Suprapubic skin (tissue), 3 donors: Measurements from ENCODE around the gene BRIP1.

Source experiments
- POLR2AphosphoS5 ChIP-seq, 3 donors: sonication (generic); formaldehyde crosslinking; IDR thresholded peaks; one replicate each; pipeline ENCODE4 v1.6.1; 2017; ENCODE audit warnings: antibody characterized with exemption in 3 of 3
- TF ChIP-seq, protein P1 (sequence below), 2 donors: fragments of 200-600 bp in 1 of 2; fragments of 450-650 bp in 1 of 2; sonication (generic) in 1 of 2; IDR thresholded peaks; one replicate each; pipeline ENCODE4 v1.5.1; 2016 to 2019; ENCODE audit warnings: antibody characterized with exemption in 2 of 2, mild to moderate bottlenecking in 1 of 2, moderate library complexity in 1 of 2

DNA sequence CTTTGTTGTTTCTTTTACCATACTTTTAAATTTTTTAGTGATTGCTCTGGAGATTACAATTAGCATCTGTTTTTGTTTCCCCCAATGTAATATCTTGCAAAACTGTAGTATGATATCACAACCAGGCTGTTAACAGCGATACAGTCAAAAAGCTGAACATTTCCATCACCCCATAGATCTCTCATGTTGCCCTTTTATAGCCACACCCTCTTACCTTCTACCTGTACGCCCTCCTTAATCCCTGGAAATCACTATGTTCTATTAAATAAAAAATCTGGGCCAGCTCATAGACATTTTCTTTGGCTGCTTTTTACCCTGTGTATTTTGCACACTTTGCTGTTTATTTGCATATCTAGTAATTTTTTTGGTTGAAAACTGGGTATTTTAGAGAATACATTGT, 205.1 kb downstream of the BRIP1 start:
- TF ChIP-seq, protein P1, sequence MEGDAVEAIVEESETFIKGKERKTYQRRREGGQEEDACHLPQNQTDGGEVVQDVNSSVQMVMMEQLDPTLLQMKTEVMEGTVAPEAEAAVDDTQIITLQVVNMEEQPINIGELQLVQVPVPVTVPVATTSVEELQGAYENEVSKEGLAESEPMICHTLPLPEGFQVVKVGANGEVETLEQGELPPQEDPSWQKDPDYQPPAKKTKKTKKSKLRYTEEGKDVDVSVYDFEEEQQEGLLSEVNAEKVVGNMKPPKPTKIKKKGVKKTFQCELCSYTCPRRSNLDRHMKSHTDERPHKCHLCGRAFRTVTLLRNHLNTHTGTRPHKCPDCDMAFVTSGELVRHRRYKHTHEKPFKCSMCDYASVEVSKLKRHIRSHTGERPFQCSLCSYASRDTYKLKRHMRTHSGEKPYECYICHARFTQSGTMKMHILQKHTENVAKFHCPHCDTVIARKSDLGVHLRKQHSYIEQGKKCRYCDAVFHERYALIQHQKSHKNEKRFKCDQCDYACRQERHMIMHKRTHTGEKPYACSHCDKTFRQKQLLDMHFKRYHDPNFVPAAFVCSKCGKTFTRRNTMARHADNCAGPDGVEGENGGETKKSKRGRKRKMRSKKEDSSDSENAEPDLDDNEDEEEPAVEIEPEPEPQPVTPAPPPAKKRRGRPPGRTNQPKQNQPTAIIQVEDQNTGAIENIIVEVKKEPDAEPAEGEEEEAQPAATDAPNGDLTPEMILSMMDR (IDR thresholded peaks at IDR 0.05), result no peak
- no peak for TF ChIP-seq POLR2AphosphoS5 (IDR thresholded peaks at IDR 0.05)
